TTC549 (cell line): Measurements from ENCODE around the gene CGNL1.

ENCODE experiments used
- FAIRE-seq: peaks from 2 replicates; lab custom pipeline; 2012; peaks lifted over from hg19 to GRCh38; lab: Jason Lieb, UNC

Gene CGNL1

DNA sequence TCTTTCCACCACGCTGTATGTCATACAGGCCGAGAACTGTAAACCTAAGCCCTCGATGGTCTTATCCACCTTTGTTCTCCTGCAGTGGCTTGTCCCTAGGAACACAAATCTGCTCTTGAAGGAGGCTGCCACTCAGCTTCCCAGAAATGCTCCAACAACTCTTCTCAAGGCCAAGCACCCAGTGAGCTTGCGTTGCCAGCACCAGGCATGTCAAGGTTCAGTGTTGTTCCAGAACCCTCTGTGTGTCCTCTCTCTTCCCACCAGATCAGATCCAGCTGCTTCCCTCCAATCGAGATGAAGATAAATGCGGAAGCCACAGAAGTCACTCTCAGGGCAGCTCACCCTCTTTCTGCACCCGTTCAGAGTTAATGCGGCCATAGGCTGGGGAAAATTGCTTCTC is 204.1 kb downstream of the CGNL1 start:
- FAIRE-seq, result no peak

DNA sequence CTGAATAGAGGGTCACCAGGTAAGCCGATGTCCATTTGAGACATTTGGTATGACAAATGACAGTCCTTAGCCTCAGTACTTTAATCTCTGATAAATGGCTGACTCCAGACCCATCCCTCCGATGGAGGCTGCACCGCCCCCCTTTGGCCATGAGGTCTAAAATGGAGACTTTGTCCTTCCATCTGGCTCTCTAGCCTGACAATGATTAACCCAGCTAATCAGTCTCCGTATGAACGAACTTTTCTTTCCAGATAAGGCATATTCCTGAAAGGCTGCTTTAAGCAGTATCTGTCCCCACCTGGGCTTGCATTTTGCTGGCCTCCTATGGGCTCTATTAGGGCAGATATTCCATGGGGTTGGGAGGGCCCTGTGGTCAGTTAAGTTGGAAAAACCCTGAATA is 204.6 kb downstream of the CGNL1 start:
- no peak for FAIRE-seq

DNA sequence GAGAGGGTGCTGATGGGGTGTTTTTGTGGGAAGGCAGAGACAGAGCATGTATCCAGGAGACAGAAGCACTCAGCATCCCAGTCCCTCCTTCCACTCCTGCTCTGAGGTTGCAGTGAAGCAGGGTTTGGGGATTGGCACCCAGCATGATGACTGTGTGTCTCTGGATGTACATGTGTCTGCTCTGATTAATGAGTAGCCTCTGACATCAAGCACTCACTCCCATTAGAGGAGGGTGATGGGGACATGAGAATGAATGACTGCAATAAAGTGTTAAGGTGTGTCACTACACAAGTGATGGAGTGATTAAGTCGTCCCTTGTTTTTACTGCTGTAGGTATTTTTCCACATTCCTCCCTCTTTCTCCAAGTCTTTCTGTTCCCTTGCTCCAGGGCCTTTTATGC is 205.8 kb downstream of the CGNL1 start:
- FAIRE-seq, result no peak

DNA sequence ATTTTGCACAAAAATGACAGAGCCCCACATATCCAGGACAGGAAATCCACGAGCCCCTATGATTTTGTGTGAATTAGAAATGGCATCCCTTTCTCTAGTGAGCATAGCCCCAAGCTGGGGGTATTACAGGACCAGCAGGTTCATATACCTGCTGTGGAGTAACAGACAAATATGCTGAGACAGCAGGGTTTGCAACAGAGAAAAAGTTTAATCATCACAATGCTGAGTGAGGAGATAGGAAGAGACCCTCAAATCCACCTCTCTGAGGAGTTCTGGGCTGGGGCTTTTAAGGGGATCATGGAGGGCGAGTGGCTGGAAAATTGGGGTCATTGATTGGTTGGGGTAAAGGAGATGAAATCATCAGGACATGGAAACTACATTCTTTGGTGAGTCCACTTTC is 207.0 kb downstream of the CGNL1 start:
- no peak for FAIRE-seq

DNA sequence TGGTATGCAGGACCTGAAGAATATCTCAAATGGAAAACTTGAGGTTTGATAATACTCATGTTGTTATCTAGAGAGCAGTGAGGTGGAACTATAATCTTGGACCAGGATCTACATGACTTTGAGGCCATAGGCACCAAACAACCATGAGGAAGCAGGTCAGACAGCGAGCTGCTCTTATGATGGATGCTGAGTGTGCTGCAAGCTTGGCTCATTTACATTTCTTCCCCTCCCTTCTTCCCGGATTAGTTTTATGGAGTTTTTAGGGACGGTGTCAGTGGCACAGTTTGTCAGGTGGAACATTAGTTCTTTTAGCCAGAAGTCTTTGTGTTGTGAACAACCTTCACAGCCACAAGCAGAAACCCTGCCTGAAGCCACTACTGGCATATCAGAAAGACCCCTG is 207.4 kb downstream of the CGNL1 start:
- FAIRE-seq, result no peak

DNA sequence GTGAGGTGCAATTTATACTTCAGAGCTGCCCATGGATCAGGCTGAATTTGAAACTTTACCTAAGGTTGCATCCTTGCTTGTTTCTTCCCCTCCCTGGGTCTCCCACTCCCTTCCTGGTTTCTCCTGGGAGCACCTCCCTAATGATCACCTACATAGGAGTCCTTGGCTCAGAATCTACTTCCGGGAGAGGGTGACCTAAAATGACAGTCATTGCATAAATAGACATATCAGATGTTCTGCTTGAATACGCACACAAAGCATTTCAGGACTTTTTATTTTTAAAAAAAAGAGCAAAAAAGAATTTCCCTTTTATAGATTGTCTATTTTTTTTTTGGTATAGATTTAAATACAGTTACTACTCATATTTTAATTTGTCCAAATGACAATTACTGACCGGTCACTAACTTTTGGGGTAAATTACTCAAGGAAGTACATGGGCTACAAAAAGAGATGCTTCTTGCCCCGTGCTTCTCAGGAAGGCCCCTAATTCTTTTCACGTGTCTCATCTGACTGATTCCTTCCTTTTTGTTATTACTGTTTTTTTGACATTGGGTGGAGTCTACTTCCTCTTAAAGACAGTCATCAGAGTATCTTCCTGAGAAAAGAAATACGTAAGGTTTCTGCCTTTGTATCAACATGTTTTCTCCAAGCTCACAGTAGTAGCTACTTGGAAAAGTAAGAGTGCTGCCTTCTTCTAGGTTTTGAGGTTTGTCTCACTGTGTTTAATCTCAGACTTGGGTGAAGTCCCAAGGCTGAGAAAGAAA is 210.5 kb downstream of the CGNL1 start:
- no peak for FAIRE-seq

DNA sequence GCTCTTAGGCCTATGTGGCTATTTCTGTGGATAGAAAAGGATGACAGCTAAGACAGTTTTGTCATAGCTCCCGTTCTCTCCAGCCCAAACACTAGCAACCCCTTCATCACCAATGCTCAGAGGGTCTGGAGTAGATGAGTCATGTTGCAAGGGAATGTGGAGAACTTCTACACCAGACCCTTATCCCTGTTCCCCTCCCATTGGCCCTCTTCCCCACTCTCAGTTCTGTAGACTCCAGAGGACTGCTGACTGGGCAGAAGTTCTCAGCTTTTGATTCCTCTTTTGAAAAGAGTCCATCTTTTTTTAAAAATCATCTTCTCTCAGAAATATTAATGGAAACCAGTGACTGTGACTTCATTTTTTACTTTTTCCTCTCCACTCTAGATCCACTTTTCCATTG is 213.0 kb downstream of the CGNL1 start:
- no peak for FAIRE-seq

DNA sequence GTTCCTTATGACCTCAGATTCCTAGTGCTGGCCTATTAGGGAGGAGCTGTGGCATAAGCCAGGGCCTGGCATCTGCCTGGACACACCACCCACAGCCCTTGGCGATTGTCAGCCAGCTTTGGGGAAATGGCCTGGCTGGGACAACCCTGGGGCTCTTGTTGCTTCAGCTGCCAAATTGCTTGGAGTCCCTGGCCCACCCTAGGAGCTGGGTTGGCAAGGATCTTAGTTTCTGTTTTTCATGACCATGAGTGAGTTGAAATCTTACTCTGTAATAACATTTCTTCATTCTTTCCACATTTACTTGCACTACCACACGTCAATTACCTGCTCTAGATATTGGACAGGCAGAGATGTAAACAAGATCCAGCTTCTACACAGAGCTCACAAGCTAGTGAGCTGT is 213.4 kb downstream of the CGNL1 start:
- FAIRE-seq, result no peak

DNA sequence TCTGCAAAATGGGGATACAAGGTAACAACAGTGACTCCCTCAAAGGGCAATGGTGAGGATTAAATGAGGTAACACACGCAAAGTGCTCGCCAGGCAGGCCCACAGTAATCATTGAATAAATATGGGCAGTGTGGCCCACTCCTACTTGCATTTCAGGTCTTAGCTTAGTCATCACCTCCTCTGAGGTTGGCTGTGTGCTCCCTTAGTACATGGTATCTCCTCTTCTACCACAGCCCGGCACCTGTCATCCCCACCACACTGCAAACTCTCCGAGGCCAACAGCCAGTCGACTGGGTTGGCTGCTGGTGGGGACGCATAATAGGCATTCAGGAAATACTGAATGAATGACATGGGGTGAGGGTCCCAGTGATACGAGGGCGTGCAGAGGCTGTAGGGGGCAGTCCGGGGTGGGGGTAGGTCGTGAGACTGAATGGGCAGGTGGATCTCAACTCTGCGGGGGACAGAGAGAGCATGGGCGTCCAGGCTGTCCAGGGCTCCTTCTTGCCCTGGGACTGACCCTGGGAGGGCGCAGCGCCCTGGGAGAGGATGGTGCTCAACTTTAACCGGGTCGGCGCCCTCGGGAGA is 215.0 kb downstream of the CGNL1 start:
- no peak for FAIRE-seq

DNA sequence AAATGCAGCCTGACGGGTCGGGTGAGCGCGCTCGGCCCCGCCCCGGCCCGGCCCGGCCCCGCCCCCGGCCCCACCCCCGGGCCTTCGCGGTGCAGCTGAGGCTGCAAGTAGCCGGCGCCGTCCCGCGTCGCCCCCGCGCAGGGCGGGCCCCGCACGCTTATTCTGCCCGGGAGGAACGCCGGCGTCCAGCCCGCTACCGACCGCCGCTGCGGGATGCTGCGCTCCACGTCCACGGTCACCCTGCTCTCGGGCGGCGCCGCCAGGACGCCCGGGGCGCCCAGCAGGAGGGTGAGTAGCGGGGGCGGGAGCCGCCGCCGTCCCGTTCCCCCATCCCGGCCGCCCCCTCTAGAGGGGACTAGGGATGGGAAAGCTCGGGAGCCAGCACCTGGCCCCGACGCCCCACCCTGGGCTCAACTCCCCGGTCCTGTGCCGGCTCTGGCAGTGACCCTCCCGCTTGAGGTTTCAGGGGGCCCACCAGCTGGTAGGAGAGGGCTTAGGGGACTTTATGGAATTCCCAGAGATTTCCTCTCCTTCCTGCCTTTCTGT is 215.6 kb downstream of the CGNL1 start, which contains the start of gene MYZAP:
MYZAP (plus strand) TSS at position 83 of the 546 bp plus-strand sequence; CDS start at position 214, 131 bp downstream.
- FAIRE-seq, result no peak

DNA sequence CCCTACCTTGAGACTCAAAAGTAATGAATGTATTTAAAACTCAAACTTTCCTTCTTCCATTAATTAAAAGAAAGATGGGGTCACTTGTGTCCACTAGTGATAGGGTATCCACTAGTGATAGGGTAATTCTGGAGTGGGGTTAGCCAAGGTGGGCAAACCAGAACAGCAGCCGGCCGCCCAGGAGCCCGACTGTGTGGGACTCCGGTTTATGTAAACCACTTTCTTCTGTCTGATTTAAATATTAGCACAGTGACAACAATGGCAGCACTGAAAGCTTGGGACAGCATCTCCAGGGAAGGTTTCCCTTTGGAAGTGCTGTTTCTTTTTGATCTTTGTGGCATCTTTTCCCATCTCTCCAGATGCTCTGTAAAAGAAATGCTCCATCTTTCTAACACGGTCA is 216.1 kb downstream of the CGNL1 start:
- no peak for FAIRE-seq

DNA sequence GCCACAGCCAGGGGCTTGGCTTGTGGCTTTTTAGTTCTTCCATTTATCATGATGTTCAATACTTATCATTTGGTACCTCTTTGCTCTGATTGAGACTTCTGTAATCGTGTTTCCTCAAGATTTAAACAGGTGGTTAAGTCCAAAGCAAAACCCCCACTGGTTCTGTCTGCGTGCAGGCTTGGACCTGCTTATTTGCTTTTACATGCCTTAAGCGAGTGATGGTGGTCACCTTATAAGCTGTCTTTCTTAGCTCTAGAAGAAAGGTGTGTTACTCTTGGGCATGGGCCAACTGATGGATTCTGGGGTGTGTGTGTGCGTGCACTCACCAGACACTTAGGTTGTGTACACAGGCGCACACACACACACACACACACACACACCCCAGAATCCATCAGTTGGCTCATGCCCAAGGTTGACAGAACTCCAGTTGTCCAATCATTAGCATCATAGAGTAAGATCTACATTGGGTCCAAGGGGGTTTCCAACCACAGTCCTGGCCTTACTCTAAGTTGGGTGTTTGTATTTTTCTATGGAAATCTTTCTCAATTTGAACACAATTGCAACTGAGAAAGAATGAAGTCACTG is 216.6 kb downstream of the CGNL1 start:
- FAIRE-seq, result no peak

DNA sequence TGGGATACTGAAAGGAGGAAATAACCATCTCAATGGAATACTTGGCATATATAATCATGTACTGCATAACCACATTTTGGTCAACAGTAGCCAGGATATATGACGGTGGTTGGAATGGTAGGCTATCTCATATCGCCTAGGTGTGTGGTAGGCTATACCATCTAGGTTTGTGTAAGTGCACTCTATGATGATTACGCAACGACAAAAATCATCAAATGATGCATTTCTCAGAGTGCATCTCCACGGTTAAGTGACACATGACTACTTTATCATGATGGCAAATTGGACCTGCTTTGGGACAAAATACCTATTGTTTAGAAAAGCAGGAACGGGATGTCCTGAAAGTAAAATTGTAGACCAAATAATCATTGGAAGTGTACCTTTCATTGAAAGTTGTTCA is 218.2 kb downstream of the CGNL1 start:
- FAIRE-seq, result no peak

DNA sequence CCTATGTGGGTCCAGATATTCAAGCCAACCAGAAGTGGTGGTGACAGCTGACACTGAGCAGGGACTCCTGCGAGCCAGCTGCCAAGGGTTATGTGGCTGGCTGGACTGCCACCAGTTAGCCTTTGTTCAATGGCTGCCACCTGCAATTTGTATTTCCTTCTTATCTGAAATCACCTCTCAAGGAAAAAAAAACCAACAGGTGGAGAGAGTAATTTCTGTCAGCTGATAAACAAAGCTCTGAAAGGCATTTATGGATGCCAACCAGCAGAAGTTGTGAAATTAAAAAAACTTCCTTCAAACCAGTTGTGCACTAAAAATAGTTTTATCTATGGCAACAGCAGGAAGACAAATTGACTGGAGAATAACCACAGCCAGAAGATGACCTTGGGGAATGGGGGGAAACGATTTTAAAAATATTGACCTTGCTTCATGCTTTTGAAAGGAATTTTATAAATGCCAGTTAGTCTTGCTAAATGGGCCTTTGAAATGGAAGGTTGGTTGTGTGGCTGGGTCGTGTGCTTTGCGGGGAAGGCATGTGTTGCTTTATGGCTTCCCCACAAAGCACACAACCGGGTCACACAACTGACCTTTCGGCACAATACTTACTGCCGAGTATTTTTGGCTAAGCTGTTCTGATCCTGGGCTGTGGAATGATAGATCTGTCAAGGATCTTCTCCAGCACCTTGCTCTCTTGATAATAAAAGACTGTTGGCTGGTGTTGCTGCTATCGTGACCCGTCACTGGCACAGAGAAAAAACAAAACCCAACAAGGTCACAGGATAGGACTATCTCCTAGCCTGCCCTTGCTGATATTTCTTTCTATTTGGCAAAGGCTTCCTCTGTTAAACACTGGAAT is 218.9 kb downstream of the CGNL1 start:
- no peak for FAIRE-seq

DNA sequence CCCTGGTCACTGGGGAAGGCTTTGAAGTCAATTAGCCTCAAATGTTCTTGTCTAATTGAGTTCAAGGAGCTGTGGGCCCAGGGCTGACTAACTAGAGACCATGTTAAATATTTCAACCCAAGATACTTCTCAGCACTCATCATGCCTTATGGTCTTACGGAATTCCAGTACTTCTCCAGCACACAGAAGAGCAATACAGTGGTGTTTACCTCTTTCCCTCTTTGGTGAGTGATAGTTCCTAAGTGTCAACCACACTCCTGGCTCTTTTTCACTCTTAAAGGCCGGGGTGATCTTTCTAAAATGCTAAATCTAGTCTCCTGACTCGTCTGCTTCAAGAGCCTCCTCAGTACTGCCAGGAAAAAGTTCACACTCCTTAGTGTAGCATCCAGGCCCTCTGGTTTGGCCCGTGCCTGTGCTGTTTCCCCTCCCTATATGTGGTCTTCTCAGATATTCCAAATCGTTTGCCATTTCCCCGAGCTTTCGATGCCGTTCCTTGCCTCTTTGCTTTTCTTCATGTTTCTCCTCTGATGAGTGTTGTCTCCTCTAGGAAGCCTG is 220.1 kb downstream of the CGNL1 start:
- no peak for FAIRE-seq

DNA sequence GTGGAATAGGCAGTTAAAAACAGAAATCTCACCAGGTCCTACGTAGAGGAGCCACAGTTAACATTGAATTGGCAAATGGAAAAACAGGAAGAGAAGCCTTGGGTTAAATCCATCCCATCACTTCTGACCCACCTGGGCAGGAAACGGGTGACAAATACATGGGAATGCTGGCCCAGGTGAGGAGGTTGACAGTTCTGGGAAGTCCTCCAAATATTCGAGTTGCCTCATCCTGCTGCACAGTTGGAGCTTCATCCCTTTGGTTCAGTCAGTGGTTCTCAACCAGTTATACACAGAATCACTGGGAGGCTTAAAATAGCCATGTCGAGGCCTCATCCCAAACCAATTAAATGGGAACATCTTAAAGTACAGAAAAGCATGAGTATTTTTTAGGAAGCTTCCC is 220.7 kb downstream of the CGNL1 start:
- FAIRE-seq, result no peak

DNA sequence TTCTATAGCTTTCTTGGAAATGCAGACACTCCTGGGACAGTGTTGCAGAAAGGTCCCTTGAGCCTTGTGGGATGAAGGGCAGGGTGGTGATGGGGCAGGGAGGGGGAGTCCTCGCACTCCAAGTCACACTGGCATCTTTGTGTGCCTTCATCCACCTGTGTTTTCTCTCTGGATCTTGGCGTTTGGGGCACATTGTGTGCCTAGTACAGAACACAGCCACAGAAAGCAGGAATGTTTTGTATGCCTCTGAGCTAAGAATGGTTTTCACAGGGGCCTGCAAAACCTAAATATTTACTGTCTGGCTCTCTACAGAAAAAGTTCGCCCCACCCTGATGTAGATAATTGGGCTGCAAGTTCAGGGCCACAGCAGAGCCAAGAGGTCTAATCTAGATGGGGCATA is 221.1 kb downstream of the CGNL1 start:
- no peak for FAIRE-seq

DNA sequence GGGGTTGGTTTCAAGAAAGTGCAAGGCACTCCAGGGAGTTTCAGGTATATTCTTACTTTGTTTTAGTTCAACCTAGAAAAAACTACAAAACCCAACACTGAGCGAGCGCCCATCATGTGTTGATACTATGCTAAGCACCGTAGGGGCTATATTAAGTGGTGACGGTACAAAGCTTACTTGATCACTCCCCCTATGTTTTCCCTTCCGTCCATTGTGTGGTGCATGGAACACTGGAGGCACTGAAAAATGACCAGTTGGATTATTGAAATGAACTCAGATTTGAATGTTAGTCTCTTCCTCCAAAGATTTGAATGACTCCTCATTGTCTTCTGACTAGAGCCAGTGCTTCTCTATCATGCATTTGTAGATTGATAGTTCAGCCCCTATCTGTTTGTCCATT is 222.0 kb downstream of the CGNL1 start:
- no peak for FAIRE-seq

DNA sequence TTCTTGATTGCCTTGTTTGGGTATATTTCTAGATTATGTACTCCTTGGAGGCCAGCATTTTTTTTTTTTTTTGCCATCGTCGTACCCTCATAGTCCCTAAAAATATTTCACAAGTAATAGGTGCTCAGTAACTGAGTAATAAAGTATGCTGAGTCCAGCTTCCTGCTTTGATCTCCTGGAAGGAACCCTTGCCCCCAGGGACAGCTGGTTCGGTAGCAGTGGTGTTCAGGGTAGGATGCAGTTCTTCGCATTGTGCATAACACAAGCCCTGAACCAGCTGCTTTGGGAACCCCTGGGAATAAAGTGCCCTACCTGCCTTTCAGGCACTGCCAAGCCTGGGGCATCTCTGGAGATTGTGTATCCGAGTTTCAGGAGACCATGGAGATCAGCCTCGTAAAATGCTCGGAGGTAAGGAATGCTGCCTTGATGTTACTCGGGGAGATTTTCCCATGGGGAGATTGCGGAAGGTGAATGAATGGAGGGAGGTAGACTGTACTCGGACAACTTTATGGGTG is 223.0 kb downstream of the CGNL1 start:
- FAIRE-seq, result no peak

DNA sequence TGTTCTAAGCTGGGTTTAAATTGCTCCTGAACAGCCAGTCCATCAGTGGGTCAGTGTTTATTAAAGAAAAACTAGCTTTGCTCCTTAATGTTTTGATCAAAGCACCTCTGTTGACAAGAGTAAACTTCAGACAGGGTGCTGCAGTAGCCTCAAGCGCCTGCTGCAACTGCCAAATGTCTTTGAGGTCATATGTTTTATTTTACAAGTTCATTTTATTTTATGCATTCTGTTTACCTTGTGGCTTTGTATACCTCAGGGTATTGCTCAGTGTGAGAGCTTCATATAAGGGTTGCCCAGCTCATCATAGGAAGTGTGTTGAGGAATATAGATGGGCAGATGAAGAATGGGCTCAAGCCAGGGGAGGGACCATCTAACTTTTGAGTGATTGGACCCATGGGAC is 223.9 kb downstream of the CGNL1 start:
- FAIRE-seq, result no peak
